Measurements from ENCODE around the gene TLE6. TPM values are rescaled to one million over a fixed set of nuclear protein-coding genes. Genes with fewer than 3 reads are reported as not detected.

Gene TLE6
- total and polyA plus RNA-seq, 2 of the 8 experiments (the other 6 are each of a cell fraction or from before 2014, with no cell fraction given), result 2.5 to 2.9 TPM

- TF ChIP-seq GABPA (IDR thresholded peaks at IDR 0.05; ENCODE audit: borderline replicate concordance, insufficient read depth, low read length) (no peak), CHD1 (IDR thresholded peaks at IDR 0.05; ENCODE audit: low read depth, low read length) (no peak), SUZ12 (IDR thresholded peaks at IDR 0.05; ENCODE audit: low read length) (no peak), ZNF274 (IDR thresholded peaks at IDR 0.05; ENCODE audit: borderline replicate concordance, extremely low read depth, low read length) (no peak), NRF1 (IDR thresholded peaks at IDR 0.05; ENCODE audit: low read depth, low read length) (no peak), CBX8 (IDR thresholded peaks at IDR 0.05; ENCODE audit: borderline replicate concordance, low read depth, low read length) (no peak), SIN3A (conservative IDR thresholded peaks at IDR 0.05 in 1 of 2, IDR thresholded peaks at IDR 0.05 in 1 of 2; ENCODE audit: low read depth in 1 of 2, low read length in 2 of 2) (no peak), SAP30 (IDR thresholded peaks at IDR 0.05; ENCODE audit: insufficient read depth, insufficient replicate concordance, low read length) (no peak), SP1 (IDR thresholded peaks at IDR 0.05; ENCODE audit: low read depth, low read length) (peak; percentile 94), NANOG (IDR thresholded peaks at IDR 0.05; ENCODE audit: insufficient read depth, low read depth, low read length, poor library complexity, severe bottlenecking) (no peak), PHF8 (conservative IDR thresholded peaks at IDR 0.05; ENCODE audit: low read depth, low read length) (no peak), JUN (IDR thresholded peaks at IDR 0.05; ENCODE audit: low read depth, low read length) (no peak), MAFK (IDR thresholded peaks at IDR 0.05; ENCODE audit: low read depth, low read length) (no peak), POLR2A (IDR thresholded peaks at IDR 0.05; ENCODE audit: control extremely low read depth in 1 of 2, low read depth in 2 of 2, low read length in 2 of 2) (peak in 1 of 2 experiments; percentile 58; a peak in 2 of 3 replicates), BCL11A (IDR thresholded peaks at IDR 0.05; ENCODE audit: low read depth in 2 of 2, low read length in 2 of 2) (no peak), CREB1 (IDR thresholded peaks at IDR 0.05) (peak; percentile 91), EGR1 (IDR thresholded peaks at IDR 0.05; ENCODE audit: borderline replicate concordance, low read depth, low read length) (peak; percentile 32; the same call in 1 of the 2 replicates), TAF7 (optimal IDR thresholded peaks at IDR 0.05; ENCODE audit: borderline replicate concordance, low read depth, low read length) (no peak), ASH2L (IDR thresholded peaks at IDR 0.05; ENCODE audit: low read length) (no peak), TCF12 (IDR thresholded peaks at IDR 0.05; ENCODE audit: low read depth, low read length) (no peak), KDM1A (IDR thresholded peaks at IDR 0.05; ENCODE audit: borderline replicate concordance, low read length) (peak; percentile 100), YY1 (IDR thresholded peaks at IDR 0.05; ENCODE audit: low read depth, low read length) (0 out of 2 replicates have a peak, but pooled peaks have one; percentile 25)
- TF ChIP-seq, protein P1, sequence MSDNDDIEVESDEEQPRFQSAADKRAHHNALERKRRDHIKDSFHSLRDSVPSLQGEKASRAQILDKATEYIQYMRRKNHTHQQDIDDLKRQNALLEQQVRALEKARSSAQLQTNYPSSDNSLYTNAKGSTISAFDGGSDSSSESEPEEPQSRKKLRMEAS (IDR thresholded peaks at IDR 0.05), result no peak
- TF ChIP-seq, protein P2, sequence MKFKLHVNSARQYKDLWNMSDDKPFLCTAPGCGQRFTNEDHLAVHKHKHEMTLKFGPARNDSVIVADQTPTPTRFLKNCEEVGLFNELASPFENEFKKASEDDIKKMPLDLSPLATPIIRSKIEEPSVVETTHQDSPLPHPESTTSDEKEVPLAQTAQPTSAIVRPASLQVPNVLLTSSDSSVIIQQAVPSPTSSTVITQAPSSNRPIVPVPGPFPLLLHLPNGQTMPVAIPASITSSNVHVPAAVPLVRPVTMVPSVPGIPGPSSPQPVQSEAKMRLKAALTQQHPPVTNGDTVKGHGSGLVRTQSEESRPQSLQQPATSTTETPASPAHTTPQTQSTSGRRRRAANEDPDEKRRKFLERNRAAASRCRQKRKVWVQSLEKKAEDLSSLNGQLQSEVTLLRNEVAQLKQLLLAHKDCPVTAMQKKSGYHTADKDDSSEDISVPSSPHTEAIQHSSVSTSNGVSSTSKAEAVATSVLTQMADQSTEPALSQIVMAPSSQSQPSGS (IDR thresholded peaks at IDR 0.05; ENCODE audit: low read length), result no peak
Observed at GRCh38 chr19:3035542-3036118, 58.3 kb downstream of the TLE6 start (continued).
